ENCODE results near the gene RHNO1.

- no peak for TF ChIP-seq CTCF (conservative IDR thresholded peaks at IDR 0.05; ENCODE audit: low read length)
- TF ChIP-seq EZH2phosphoT487 (IDR thresholded peaks at IDR 0.05; ENCODE audit: borderline replicate concordance) = no peak
Observed at GRCh38 chr12:2860170-2860569, 16.9 kb upstream of the RHNO1 start.

Data from Loucy (cell line).